ENCODE data around the gene ANK2.

- TF ChIP-seq CTCF (IDR thresholded peaks at IDR 0.05) (no peak), POLR2AphosphoS5 (IDR thresholded peaks at IDR 0.05) (no peak)
Observed at GRCh38 chr4:113060853-113061252, 11.4 kb downstream of the ANK2 start.
